SK-N-SH (cell line): ENCODE measurements around the gene XPR1. TPM values are rescaled to one million over a fixed set of nuclear protein-coding genes. Genes with fewer than 3 reads are reported as not detected.

ENCODE experiments used
- CTCF ChIP-seq: fragments of 200-600 bp; sonication (generic); IDR thresholded peaks from 2 replicates; pipeline ENCODE4 v1.6.1; 2017; ENCODE audit warnings: antibody characterized with exemption, mild to moderate bottlenecking, moderate library complexity
- ELF1 ChIP-seq: IDR thresholded peaks from 2 replicates; pipeline ENCODE4 v1.4.0; 2012
- EP300 ChIP-seq, 2 experiments: IDR thresholded peaks; 2 replicates each; pipeline versions ENCODE4 v1.4.0 to v1.6.1; 2012; ENCODE audit warnings: borderline replicate concordance in 1 of 2, low read depth in 1 of 2, low read length in 1 of 2
- EZH2phosphoT487 ChIP-seq: fragments of 200-600 bp; sonication (generic); IDR thresholded peaks from 2 replicates; pipeline ENCODE4 v1.6.1; 2017; ENCODE audit warnings: low read depth, mixed run types, mild to moderate bottlenecking, antibody characterized with exemption, moderate library complexity, borderline replicate concordance
- FOSL2 ChIP-seq: IDR thresholded peaks from 2 replicates; pipeline ENCODE4 v1.4.0; 2012; ENCODE audit warnings: low read depth, mild to moderate bottlenecking, moderate library complexity, borderline replicate concordance
- FOXJ3 ChIP-seq: sonication (generic); formaldehyde crosslinking; IDR thresholded peaks from 2 replicates; pipeline ENCODE4 v1.5.1; 2020; ENCODE audit warnings: mild to moderate bottlenecking, missing genetic modification reagents
- FOXM1 ChIP-seq: IDR thresholded peaks from 2 replicates; pipeline ENCODE4 v1.4.0; 2012; ENCODE audit warnings: low read depth, mild to moderate bottlenecking
- GABPA ChIP-seq: IDR thresholded peaks from 2 replicates; pipeline ENCODE4 v1.4.0; 2012; ENCODE audit warnings: low read depth, mild to moderate bottlenecking
- GATA2 ChIP-seq: sonication (generic); formaldehyde crosslinking; IDR thresholded peaks from 2 replicates; pipeline ENCODE4 v1.5.0; 2020; ENCODE audit warnings: mild to moderate bottlenecking, missing genetic modification reagents
- MAX ChIP-seq: IDR thresholded peaks from 2 replicates; pipeline ENCODE4 v1.4.0; 2012; ENCODE audit warnings: low read depth
- MEF2A ChIP-seq: IDR thresholded peaks from 2 replicates; pipeline ENCODE4 v1.4.0; 2012; ENCODE audit warnings: low read depth, borderline replicate concordance
- NRF1 ChIP-seq: IDR thresholded peaks from 2 replicates; pipeline ENCODE4 v1.6.1; 2012; ENCODE audit warnings: low read depth, mild to moderate bottlenecking, low read length
- POLR2AphosphoS5 ChIP-seq: IDR thresholded peaks from 2 replicates; pipeline ENCODE4 v1.6.1; 2012; ENCODE audit warnings: low read depth, low read length
- RAD21 ChIP-seq: IDR thresholded peaks from 2 replicates; pipeline ENCODE4 v1.6.1; 2012; ENCODE audit warnings: mild to moderate bottlenecking, low read length
- RXRA ChIP-seq: IDR thresholded peaks from 2 replicates; pipeline ENCODE4 v1.4.0; 2012; ENCODE audit warnings: low read depth, mild to moderate bottlenecking, borderline replicate concordance
- SMC3 ChIP-seq: IDR thresholded peaks from 2 replicates; pipeline ENCODE4 v1.6.1; 2012; ENCODE audit warnings: low read depth, low read length, improper control_type of control experiment
- TAF1 ChIP-seq: IDR thresholded peaks from 2 replicates; pipeline ENCODE4 v1.6.1; 2012; ENCODE audit warnings: low read depth, mild to moderate bottlenecking, low read length, moderate library complexity, borderline replicate concordance
- USF1 ChIP-seq: IDR thresholded peaks from 2 replicates; pipeline ENCODE4 v1.4.0; 2012; ENCODE audit warnings: low read depth, borderline replicate concordance
- ZBTB33 ChIP-seq: IDR thresholded peaks from 2 replicates; pipeline ENCODE4 v1.4.0; 2012; ENCODE audit warnings: low read depth, borderline replicate concordance
- polyA plus RNA-seq, 3 experiments: library from polyadenylated mRNA; depleted of rRNA; stranded (reverse); fragments of >200 nt; gene quantifications; 2 replicates each; pipeline ENCODE4 v1.2.3, GENCODE V29; 2012

Gene XPR1
- polyA plus RNA-seq, 1 of the 3 experiments (the other 2 are of a cell fraction), result 7.9 TPM

GRCh38 chr1:180926164-180926981 lies 294.6 kb downstream of the XPR1 start (continued):
- TF ChIP-seq ZBTB33, result no peak
- TF ChIP-seq FOXJ3 (CRISPR knock-in tag), result peak; percentile 96
- TF ChIP-seq MEF2A, result no peak
- TF ChIP-seq EP300 (IDR thresholded peaks at IDR 0.05; ENCODE audit: borderline replicate concordance in 1 of 2, low read depth in 1 of 2, low read length in 1 of 2), result peak; percentile 17 to 92; a peak in 3 of 4 replicates
- no peak for TF ChIP-seq EZH2phosphoT487
- no peak for TF ChIP-seq RXRA
- no peak; the same call in 1 of the 2 replicates for TF ChIP-seq RAD21
- TF ChIP-seq FOXM1, result no peak
- no peak for TF ChIP-seq NRF1
- no peak for TF ChIP-seq FOSL2
- no peak for TF ChIP-seq POLR2AphosphoS5
- TF ChIP-seq MAX, result no peak
- no peak for TF ChIP-seq GABPA
- no peak for TF ChIP-seq TAF1
- TF ChIP-seq SMC3, result peak; percentile 4; the same call in 1 of the 2 replicates
- no peak for TF ChIP-seq ELF1
- TF ChIP-seq CTCF, result no peak
- TF ChIP-seq GATA2 (CRISPR knock-in tag), result 0 out of 2 replicates have a peak, but pooled peaks have one; percentile 58
- no peak for TF ChIP-seq USF1
